GM19193 (cell line): ENCODE data around the gene PPFIA1.

Experiments used
- POLR2A ChIP-seq: IDR thresholded peaks from 4 replicates; pipeline ENCODE4 v1.6.1; 2011; ENCODE audit not compliant: insufficient read depth, insufficient read length; ENCODE audit errors: extremely low read depth

Gene PPFIA1

DNA sequence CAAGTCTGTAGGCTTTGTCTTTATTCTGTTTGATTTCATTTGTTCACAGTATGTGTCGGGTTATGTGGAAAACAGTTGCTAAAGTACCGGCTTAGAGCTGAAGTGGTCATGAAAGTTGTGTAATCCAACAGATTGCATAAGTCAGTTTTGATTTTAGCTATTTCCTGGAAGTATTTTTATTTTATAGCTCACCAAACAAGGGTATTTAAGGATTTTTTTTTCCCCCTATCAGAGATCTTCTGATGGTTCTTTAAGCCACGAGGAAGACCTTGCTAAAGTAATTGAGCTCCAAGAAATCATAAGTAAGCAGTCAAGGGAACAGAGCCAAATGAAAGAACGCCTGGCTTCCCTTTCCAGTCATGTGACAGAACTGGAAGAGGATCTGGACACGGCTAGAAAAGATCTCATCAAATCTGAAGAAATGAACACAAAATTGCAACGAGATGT, 55.9 kb downstream of the PPFIA1 start:
- TF ChIP-seq POLR2A: no peak

DNA sequence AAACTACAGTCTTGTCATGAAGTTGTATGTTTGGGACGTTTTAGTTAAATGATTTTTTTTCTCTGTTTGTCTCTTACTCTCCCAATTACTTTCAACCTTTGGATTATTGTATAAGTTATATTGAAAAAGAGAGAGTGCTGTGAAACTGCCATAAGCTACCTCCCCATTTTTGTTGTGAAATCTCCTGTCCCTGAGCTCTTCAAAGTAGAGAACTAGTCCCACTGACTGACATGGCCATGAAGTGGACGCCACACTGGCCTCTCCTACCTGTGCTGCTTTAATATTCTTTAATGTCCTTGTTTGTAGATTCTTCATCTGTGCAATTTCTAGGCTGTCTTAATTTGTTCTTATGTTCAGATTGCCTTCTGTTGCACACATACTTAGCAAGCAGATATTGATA, 56.3 kb downstream of the PPFIA1 start:
- no peak for TF ChIP-seq POLR2A

DNA sequence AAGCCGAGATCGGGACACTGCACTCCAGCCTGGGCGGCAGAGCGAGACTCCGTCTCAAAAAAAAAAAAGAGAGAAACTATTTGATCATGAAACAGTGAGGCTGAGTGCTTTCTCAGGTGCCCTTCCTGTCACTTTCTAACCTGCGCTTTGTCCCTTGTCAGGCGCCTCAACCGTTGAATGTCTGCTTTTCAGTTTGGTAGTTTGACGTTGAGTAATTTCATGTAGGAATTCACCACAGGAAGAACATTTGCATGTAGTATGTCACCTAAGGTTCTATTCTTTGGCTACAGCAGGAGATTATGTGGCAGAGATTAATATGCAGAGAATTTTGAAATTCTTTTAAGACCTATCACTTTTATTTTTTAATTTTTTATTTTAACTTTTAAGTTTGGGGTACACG, 57.2 kb downstream of the PPFIA1 start:
- TF ChIP-seq POLR2A: no peak

DNA sequence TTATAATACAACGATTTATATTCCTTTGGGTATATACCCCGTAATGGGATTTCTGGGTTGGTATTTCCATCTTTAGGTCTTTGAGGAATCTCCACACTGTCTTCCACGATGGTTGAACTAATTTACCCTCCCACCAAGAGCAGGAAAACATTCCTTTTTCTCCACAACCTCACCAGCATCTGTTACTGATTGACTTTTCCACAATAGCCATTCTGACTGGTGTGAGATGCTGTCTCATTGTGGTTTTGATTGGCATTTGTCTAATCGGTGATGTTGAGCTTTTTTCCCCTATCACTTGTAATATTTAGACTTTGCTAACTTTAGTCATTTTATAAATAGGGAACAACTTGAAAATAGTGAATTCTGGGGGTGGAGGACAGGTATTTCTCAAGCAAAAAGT, 58.1 kb downstream of the PPFIA1 start:
- TF ChIP-seq POLR2A: no peak

DNA sequence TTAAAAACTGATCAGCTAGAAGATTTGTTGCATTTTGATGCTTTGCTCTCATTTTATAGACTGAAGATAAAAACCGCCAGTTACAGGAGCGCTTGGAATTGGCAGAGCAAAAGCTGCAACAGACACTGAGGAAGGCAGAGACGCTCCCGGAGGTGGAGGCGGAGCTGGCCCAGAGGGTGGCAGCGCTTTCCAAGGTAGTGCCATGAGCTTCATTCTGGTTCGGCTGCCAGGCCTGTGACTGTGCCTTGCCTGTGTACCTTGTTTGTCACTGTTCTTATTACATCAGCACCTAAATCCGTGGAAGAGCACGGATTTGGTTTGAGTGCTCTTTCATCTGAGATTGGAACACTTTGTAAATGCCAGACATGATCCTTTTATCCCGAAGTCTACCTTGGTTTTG, 61.4 kb downstream of the PPFIA1 start:
- TF ChIP-seq POLR2A: no peak

DNA sequence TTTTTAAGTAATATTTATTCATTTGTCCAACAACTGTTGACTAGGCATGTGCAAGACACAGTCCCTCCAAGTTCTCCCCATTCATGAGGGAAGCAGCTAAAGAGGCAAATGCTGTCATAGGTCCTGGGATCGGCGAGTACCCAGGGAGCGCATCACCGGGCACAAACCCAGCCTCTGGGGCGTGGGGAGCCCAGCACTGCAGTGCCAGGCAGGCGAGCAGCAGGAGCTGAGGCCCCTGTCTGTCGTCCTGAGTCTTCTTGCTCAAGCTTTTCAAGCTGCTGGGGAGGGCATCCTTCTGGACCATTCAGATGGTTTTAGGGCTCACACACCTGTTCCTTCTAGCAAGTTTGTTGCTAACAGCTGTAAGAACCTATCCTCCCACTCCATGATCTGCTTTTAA, 62.1 kb downstream of the PPFIA1 start:
- TF ChIP-seq POLR2A: no peak

DNA sequence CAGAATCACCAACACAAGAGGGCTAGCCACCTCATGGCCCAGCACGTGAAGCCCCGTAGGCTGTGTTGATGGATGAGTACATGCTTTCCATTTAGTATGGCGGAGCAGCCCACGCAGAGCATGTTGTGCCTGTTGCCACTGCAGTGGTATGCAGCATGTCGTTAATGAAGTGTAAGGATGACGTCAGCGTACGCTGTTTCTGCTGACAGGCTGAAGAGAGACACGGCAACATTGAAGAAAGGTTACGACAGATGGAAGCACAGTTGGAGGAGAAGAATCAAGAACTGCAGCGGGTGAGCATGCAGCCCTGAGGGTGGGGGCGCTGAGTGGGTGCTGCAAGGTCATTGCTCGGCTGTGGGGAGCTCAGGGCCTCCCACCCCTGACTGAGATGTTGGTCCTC, 62.8 kb downstream of the PPFIA1 start:
- TF ChIP-seq POLR2A: no peak

DNA sequence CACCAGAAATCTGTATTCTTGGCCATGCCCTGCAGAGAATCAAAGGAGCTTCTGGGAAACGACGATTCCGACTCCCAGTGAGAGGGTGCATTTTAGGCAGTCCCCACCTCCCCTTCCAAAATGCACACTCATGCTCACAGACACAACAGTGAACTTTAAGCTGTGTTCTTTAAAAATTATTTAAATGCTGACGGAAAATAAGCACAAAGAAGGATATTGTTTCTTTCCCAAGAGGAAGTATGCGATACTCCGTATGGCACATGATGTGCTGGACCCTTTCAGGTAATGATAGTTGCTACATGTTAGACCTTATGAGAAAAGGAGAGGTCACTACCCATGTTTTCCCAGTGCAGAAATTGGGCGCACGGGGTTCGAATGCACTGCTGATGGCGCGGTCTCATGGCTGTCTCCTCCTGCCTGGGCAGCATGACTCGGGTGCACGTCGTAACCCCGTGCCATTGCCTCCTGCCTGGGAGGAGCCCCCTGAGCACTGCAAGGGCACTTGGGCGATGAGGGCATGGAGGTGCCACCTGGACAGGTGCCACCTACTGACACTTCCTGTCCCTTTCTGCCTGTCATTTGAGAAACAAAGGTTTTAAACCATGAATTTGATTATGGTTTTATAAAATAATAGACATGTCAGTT, 64.0 kb downstream of the PPFIA1 start:
- no peak for TF ChIP-seq POLR2A

DNA sequence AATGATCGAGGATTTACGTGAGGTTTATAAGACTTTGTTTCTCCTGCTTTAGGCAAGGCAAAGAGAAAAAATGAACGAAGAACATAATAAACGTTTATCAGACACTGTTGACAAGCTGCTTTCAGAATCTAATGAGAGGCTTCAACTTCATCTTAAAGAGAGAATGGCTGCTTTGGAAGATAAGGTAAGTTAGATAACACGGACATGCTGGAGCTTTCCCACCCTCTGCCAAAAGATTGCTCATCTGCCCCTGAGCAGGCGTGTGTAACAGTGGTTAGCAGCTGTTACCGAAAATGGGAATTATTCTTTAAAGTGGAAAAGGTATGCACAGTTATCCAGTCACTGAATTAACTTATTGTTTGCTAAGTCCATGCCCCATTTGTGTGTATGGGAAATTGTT, 65.0 kb downstream of the PPFIA1 start:
- no peak for TF ChIP-seq POLR2A

DNA sequence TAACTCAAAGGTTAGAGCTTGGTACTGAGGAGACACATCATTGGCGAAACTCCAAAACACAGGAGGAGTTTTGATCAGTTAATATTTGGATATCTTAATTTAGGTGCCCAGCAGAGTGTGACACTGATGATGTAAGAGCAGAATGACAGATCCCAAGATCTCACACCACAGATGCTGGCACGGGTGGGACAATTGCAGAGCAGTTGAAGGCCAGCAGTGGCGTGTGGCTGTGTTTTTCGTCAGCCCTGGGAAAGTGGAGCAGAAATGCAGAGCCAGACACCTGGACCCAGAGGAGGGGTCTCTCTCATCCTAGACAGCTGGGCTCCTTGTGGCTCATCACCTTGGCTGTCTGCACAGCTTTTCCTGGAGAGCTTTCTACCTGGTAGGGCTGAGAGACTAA, 68.1 kb downstream of the PPFIA1 start:
- no peak for TF ChIP-seq POLR2A

DNA sequence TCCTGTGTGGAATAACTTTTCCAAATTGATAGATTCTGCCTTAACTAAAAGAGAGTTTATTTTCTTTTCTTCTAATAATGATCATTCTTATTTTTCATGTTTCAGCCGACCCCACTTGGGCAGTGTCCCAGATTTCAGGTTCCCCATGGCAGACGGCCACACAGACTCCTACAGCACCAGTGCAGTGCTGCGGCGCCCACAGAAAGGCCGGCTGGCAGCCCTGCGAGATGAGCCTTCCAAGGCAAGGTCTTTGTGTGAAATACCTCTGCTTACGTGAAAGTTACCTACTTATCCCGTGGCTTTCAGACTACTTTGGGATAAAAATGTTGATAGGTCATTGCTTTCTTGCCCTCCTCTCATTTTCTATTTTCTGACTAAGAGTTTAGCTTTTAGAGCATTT, 68.6 kb downstream of the PPFIA1 start:
- TF ChIP-seq POLR2A: no peak

DNA sequence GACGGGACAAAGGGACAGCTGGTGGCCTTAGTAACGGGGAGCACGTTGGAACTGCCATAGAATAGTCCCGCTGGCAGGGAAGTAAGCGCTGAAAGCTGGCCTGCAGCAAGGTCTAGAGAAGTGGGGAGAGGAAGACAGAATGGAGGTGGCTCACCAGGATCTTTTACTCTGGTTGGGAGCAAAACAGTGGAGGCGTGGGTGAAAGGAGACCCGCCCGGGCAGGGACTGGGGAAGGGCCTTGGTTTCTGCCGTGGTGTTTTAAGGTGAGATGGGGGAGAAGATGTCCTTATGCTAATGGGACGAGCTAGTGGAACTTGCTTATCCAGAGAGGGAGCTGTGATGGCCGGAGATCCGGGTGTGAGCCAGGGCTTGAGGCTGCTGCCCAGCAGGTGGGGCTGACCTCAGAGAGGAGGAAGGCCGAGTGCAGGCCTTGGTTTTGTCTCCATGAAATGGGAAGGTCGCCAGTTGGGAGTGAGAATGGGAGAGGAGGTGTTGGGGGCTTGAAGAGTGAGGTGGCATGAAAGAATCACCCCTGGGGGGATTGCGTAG, 71.5 kb downstream of the PPFIA1 start:
- no peak for TF ChIP-seq POLR2A

DNA sequence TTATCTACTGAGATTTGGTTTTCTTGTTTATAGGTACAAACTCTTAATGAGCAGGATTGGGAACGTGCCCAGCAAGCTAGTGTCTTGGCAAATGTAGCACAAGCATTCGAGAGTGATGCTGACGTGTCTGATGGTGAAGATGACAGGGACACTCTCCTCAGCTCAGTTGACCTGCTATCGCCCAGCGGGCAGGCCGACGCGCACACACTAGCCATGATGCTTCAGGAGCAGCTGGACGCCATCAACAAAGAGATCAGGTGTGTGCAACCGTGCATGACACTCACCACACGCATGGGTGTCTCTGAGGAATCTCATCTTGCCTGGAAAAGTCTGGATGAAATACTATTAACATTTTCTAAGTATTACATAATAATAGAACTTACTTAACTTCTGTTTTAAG, 73.1 kb downstream of the PPFIA1 start:
- no peak for TF ChIP-seq POLR2A

DNA sequence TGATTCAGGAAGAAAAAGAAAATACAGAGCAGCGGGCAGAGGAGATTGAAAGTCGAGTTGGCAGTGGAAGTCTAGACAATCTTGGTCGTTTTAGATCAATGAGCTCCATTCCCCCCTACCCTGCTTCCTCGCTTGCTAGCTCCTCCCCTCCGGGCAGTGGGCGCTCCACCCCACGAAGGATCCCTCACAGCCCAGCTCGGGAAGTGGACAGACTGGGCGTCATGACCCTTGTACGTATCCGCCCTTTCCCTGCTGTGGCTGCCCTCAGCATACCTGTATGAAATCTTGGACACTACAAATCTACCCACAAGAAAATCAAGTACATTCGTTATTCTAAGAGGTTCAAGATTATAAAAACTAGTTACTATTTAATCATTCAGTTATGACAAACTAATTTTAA, 77.7 kb downstream of the PPFIA1 start:
- no peak for TF ChIP-seq POLR2A

DNA sequence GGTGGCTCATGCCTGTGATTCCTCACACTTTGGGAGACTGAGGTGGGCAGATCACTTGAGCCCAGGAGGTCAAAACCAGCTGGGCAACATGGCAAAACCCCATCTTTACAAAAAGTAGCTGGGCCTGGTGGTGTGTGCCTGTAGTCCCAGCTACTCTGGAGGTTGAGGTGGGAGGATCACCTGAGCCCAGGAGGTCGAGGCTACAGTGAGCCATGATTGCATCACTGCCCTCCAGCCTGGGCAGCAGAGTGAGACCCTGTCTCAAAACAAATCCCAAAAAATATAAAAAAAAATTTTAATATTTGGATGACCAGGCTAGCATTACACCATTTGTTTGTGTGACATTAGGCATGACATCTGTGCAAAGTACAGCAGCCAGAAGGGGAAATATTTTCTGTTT, 78.1 kb downstream of the PPFIA1 start:
- no peak for TF ChIP-seq POLR2A

DNA sequence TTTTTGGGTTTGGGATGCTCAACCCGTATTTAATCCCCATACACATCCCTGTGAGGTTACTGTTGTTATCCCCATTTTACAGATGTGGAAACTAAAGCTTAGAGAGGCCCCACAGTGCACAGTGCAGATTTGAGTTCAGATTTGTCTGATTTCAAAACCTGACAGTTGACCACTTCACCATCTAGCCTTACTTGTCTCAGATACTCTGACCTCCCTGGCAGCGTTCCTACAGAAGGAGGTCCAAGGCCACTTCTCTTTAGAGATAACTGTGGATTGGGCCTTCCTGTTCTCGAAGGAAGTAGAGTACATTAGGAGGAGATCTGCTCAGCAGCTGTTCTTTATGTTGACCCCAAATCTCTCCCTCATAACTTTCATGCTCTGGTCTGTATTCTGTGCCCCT, 81.2 kb downstream of the PPFIA1 start:
- TF ChIP-seq POLR2A: no peak

DNA sequence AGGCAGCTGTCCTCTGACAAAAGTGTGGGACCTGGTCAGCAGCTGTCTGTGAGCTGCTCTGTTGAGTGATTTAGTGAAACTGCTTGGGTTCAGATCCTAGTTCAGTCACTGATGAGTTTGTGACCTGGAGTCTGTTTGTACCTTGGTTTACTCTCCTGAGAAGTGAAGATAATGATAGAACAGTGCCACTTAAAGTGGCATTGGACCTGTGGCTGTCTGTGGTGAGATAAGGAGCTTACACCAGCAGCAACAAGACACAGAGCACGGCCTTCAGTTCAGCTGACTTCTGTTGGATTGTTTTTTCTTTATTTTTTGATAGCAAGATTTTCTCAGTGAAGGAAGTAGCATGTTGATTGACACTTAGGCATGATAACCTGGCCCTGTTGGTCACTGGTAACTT, 81.6 kb downstream of the PPFIA1 start:
- TF ChIP-seq POLR2A: no peak
